KOPT-K1 (cell line): ENCODE data around the gene WBP2NL.

Source experiments
- H3K27ac ChIP-seq: fragments of 200-600 bp; sonication (generic); 2 replicates; pipeline ENCODE4 v1.5.1; 2016; ENCODE audit warnings: antibody characterized with exemption, mild to moderate bottlenecking, low read depth, low read length; ENCODE audit not compliant: poor library complexity, severe bottlenecking
- H3K36me3 ChIP-seq: fragments of 200-600 bp; sonication (generic); 2 replicates; pipeline ENCODE4 v1.5.1; 2017; ENCODE audit warnings: antibody characterized with exemption, mild to moderate bottlenecking, low read length, moderate library complexity; ENCODE audit not compliant: insufficient read depth
- H3K9me3 ChIP-seq: fragments of 200-600 bp; sonication (generic); 2 replicates; pipeline ENCODE4 v1.5.1; 2017; ENCODE audit warnings: antibody characterized with exemption, low read length, mild to moderate bottlenecking; ENCODE audit not compliant: insufficient read depth, poor library complexity, severe bottlenecking

The WBP2NL gene

DNA sequence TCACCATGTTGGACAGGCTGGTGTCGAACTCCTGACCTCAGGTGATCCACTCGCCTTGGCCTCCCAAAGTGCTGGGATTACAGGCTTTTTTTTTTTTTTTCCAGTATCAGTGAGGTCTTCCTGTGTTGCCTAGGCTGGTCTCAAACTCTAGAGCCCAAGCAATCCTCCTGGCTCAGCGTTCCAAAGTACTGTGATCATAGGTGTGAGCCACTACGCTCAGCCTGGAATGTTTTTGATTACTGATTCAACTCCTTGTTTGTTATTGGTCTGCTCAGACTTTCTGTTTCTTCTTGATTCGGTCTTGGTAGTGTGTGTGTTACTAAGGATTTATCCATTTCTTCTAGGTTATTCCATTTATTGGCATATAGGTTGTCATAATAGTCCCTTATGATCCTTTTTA lies 40.7 kb downstream of the WBP2NL start:
- Histone ChIP-seq H3K27ac (no peak overlapping the region), H3K9me3 (peaks cover 31% of the 10 kb centered on the region), H3K36me3 (no peaks in the 10 kb centered on the region)

DNA sequence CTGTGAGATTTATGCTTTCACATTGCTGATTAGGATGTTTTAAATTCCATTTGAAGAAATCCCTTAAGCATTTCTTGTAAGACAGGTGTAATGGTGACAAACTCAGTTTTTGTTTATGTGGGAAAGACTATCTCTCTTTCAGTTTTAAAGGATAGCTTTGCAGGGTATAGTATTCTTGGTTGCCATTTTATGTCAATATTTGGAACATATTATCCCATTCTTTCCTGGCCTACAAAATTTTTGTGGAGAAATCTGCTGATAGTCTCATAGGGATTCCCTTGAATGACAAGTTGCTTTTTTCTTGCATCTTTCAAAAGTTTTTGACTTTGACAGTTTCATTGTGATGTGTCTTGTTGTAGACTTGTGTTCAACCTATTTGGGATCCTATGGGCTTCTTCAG lies 43.2 kb downstream of the WBP2NL start:
- Histone ChIP-seq H3K36me3 (no peaks in the 10 kb centered on the region), H3K9me3 (peaks cover 20% of the 10 kb centered on the region), H3K27ac (no peak overlapping the region)

DNA sequence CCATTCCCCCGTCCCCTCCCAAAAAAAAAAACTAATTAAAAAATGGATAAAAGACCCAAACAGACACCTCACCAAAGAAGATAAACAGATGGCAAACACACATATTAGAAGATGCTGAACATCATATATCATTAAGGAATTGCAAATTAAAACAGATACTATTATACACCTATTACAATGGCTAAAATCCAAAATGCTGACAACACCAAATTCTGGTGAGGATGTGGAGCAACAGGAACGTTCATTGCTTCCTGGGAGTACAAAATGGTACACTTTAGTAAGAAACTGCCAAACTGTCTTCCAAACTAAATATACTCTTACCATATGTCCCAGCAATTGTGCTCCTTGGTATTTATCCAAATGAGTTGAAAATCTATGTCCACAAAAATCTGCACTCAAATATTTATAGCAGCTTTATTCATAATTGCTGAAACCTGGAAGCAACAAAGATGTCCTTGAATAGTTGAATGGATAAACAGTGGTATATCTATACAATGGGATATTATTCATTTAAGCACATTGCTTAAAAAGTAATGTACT lies 52.1 kb downstream of the WBP2NL start:
- H3K36me3 ChIP-seq = no peaks in the 10 kb centered on the region
- H3K9me3 ChIP-seq = no peaks in the 10 kb centered on the region
- no peak overlapping the region for H3K27ac ChIP-seq

DNA sequence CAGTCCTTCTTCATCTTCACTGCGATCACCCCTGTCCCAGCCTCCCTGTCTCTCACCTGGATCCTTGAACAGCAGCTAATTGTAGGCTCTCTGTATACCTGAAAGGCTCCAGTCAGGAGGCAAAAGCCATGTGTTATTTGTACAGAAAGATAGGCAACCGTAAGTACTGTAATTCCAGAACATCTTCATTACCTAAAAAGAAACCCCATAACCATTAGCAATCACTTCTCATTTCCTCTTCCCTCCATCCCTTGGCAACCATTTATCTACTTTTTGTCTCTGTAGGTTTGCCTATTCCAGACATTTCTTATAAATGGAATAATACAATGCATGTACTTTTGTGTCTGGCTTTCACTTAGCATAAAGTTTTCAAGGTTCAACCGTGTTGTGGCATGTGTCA lies 54.2 kb downstream of the WBP2NL start:
- Histone ChIP-seq H3K9me3 (peaks cover 14% of the 10 kb centered on the region), H3K27ac (no peak overlapping the region), H3K36me3 (no peaks in the 10 kb centered on the region)

DNA sequence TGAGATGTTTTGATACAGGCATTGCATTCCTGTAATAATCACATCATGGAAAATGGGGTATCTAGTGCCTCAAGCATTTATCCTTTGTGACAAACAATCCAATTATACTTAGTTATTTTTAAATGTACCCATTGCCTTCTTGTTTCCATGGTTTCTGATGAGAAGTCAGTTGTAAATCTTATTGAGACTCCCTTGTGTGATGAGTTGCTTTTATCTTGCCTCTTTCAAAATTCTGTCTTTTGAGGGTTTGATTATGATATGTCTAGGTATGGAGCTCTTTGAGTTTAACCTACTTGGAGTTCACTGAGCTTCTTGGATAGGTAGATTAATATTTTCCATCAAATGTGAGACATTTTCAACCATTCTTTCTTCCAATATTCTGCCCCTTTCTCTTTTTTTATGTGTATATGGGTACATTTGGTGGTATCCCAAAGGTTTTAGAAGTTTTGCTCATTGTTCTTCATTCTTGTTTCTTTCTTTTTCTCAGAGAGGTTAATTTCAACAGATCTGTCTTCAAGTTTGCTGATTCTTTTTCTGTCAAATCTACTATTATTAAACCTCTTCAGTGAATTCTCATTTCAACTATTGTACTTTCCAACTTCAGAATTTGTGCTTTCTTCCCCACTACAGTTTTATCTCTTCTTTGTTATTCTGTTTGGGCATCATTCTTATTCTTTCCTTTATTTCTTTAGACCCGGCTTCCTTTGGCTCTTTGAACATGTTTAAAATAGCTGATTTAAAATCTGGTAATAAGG lies 58.3 kb downstream of the WBP2NL start:
- Histone ChIP-seq H3K36me3 (peaks cover 22% of the 10 kb centered on the region; the same call in 1 of the 2 replicates), H3K27ac (no peak overlapping the region)

DNA sequence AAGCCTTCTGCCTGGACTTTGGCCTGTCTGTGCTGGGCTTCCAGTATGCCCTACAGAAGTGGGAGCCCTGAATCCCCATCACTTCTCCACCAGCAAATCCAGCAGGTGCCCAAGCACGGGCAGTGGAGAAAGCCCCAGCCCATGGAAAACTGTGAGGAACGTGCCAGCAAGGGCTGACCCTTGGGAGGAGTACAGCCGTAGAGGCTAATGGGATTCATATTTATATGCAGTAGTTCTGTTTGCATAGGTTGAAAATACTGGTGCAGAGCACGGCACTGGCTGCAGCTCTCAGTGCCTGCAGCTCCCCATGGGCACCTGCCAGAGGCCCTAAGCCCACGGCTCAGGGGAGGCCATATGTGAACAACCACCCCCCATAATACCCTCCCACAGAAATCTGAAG lies 61.9 kb downstream of the WBP2NL start:
- peaks cover 23% of the 10 kb centered on the region for H3K9me3 ChIP-seq
- no peak overlapping the region for H3K27ac ChIP-seq
- H3K36me3 ChIP-seq = peaks cover 27% of the 10 kb centered on the region; the same call in 1 of the 2 replicates

More for the DNA sequence above, 58.3 kb downstream of the WBP2NL start:
- peaks cover 23% of the 10 kb centered on the region for H3K9me3 ChIP-seq

DNA sequence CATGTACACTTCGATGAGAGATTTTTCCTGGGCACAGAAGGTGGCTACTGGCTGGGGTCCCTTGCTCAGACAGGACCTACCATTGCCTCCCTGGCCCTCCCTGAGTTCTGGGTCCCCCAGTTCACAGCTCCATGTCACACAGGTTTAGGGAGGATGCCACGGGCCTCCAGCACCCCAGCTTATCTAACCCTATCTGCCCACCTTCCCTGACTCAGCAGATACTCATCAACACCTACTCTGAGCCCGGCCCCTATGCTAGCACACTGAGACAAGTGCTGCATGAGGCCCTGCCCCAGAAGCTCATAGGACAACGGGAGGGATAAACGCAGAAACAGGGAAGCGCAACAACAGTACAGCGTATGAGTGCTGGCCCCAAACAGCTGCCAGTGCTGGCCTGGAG lies 62.5 kb downstream of the WBP2NL start:
- Histone ChIP-seq H3K27ac (no peak overlapping the region), H3K36me3 (peaks cover 30% of the 10 kb centered on the region; the same call in 1 of the 2 replicates), H3K9me3 (peaks cover 23% of the 10 kb centered on the region)

DNA sequence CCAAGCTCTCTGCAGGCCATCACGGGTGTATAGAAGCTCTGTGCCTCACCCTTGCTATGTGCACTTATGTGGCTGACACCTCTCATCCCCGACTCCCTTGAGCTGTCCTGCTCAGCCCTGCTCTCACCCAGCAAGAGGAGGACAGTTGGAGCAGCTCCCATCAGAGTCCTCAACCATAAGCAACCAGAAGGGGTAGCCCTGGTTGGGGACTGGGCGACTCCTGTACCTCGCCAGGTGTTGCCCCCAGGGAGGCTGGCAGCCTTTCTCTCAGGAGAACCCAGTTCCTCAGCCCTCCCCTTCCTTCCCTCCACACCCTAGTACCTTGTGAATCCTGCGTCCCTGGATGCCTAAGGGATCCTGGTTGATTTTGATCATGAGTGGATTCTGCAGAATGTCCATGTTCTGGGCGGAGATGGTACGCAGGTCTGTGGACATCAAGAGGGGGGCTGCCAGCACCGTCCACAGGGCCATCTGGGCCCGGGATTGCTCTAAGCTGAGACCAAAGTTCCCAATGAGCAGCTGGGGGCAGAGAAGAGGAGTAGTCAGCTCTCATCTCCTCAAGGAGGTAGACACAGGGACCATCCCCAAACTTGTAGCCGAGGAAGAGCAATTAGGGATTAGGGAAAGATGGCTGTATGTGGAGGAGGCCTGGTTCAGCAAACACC lies 64.0 kb downstream of the WBP2NL start:
- H3K9me3 ChIP-seq = peaks cover 10% of the 10 kb centered on the region
- no peak overlapping the region for H3K27ac ChIP-seq
- peaks cover 38% of the 10 kb centered on the region; the same call in 1 of the 2 replicates for H3K36me3 ChIP-seq

DNA sequence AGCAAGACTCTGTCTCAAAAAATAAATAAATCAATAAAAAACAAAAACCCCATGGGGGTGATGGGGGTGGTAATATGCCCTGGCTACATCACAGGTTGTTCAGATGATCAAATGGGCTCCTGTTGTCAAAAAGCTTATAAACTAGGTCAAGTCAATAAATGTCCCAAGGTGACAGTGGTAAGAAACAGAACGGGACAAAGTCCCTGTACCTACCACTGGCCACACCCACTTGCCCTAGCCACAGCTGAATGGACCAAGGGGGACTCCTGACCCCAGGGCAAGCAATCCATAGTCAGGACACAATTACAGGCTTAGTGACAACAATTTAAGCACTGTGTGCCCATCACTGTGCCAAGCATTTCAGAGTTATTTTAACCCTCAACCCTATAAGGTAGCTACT lies 66.0 kb downstream of the WBP2NL start:
- Histone ChIP-seq H3K9me3 (no peaks in the 10 kb centered on the region), H3K27ac (no peak overlapping the region), H3K36me3 (peaks cover 35% of the 10 kb centered on the region; the same call in 1 of the 2 replicates)

DNA sequence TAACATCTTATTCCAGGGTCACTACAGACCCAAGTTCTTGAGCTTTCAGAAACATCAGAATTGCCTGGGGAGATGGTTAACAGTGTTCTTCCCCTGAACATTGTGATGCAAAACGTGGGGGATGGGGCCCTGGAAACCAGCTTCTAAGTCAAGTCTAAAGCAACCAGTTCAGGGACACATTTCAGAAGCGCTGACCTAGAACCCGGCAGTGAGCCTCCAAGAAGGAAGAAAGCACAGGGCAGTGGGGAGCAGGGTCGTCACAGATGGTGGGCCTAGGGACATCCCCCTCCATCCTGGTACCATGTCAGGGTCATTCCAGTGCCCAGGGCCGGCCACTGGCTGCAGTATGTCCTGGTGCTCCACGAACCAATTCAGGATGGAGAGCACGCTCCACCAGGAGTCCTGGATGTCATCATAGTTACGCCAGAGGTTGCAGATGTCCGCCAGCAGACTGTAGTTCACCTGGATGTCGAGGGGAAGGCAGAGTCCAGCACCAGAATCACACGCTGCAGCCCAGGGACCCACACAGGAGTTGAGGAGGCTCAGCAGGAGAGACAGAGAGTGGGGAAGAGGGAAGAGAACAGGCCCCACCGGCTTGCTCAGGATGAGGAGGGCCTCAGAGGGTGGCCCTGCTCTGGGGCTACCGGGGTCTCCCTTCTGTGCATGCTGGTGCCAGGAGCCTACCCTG lies 67.0 kb downstream of the WBP2NL start:
- Histone ChIP-seq H3K36me3 (peaks cover 25% of the 10 kb centered on the region; the same call in 1 of the 2 replicates), H3K9me3 (no peaks in the 10 kb centered on the region), H3K27ac (no peak overlapping the region)

DNA sequence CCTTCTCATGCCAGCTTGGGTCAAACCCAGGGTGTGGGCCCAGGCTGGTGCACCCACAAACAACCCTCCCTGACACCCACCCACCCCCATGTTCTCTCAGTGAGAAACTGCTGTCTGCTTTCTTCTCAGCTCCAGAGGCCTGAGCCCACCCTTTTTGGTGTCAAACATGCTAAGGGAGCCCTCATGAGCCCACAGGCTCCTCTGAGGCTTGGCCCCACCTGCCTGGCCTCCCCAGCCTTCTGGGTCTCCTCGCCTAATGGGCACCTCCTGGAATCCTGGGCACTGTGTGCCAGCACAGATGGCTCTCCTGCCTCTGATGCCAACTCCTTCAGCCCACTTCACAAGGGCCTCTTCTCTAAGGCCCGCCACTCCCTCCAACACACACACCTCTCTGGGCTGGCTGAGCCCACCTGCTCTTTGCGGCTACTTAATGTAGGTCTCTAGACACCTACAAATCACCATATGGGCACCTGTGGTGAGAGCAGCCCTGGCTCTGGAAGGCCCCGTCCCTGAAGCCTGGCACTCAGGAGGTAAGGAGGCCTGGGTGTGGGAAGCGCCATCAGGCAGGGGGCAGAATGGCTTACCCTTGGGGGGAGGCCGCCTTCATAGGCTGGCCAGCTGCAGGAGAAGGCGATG lies 67.7 kb downstream of the WBP2NL start:
- H3K9me3 ChIP-seq = no peaks in the 10 kb centered on the region
- no peak overlapping the region for H3K27ac ChIP-seq
- H3K36me3 ChIP-seq = peaks cover 20% of the 10 kb centered on the region; the same call in 1 of the 2 replicates

DNA sequence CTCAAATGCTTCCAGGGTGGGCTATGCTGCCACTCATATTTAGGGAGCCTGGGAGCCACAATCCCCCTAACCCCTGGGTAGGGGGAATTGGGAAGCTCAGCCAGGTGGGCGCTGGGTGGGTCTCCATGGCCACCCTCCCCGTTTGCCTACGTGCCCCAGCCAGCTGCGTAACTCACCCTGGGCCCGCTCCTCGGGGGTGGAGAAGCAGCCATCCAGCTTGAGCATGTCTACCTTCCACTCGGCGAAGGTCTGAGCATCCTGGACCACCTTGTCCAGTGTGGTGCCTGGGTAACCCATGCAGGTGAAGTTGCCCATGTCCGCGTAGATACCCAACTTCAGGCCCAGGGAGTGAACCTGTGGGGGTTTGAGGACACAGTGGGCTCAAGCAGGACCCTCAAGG lies 68.3 kb downstream of the WBP2NL start:
- H3K27ac ChIP-seq = no peak overlapping the region
- no peaks in the 10 kb centered on the region for H3K9me3 ChIP-seq
- peaks cover 16% of the 10 kb centered on the region; the same call in 1 of the 2 replicates for H3K36me3 ChIP-seq

DNA sequence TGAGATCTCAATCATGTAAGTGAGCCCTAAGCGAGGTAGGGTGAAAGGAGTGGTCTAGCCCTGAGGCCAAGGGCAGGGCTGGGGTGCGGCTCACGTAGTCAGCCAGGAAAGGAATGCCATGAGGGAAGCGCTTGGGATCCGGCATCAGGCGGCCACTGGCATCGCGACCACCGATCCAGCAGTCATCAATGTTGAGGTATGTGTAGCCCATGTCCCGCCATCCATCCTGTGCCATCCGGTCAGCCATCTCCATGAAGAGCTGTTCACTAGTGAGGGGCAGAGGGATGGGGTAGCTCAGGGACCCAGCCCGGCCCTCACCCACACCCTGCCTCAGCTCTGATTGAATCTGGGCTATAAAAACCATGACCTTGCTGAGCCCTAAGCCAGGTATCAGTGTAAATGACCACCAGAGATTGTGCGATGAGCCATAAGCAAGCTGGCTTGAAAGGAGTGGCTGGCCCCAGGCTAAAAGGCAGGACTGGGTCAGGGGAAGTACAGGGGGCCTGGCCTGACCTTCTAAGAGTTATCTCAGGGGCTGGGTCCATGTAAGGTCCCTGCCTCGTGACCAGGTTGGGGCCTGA lies 69.2 kb downstream of the WBP2NL start:
- Histone ChIP-seq H3K9me3 (no peaks in the 10 kb centered on the region), H3K36me3 (peaks cover 16% of the 10 kb centered on the region; the same call in 1 of the 2 replicates), H3K27ac (no peak overlapping the region)

DNA sequence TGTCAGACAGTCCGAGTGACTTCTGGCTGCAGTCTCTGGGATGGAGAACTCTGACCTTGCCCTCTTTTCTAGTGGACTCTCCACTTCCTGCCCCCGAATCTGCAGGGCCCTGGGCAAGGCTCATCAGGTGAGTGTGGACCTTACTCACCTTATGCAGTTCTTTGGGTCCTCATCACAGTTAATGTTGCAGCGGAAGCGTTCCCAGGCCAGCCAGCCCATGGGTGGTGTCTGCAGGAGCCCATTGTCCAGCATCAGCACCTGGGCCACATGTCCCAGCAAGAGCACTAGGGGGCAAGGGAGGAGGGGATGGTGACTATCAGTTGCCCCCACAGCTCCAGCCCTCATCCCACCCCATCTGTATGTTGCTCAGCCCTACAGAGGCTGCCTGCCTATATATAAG lies 69.7 kb downstream of the WBP2NL start:
- H3K9me3 ChIP-seq = no peaks in the 10 kb centered on the region
- no peak overlapping the region for H3K27ac ChIP-seq
- H3K36me3 ChIP-seq = peaks cover 16% of the 10 kb centered on the region; the same call in 1 of the 2 replicates
